Right ventricle myocardium superior (tissue), 1 donor: ENCODE measurements around the gene SMNDC1. TPM values are rescaled to one million over a fixed set of nuclear protein-coding genes. Genes with fewer than 3 reads are reported as not detected.
"Not testable (repeated sequence)": the region's sequence is repeated elsewhere in the genome, so short reads cannot be mapped to it uniquely, and the experiment has no call there.

ENCODE experiments used
- ATAC-seq: fragments of 200-7000 bp; cut with Tn5 transposase; one replicate; pipeline ENCODE4 v1.9.1; 2020; ENCODE audit warnings: mild to moderate bottlenecking; ENCODE audit not compliant: poor library complexity
- DNase-seq: peaks from one replicate; pipeline ENCODE4 v3.0.0-alpha.2; 2020
- intact Hi-C: fragments of 100-400 bp; cut with DNase I; formaldehyde crosslinking; loops from one replicate; pipeline ENCODE4 v1.11.2; 2022
- total RNA-seq: library from RNA; stranded (reverse); fragmentation: NEBNext Ultra II Directional; extraction: Animal tissue kit (Norgen Biotek cat#: 25700); gene quantifications from one replicate; pipeline ENCODE4 v1.2.1, GENCODE V29; 2021
- donor health status: DM: no; HTN: yes; CAD: no; lungs with severe emphysema.

The SMNDC1 gene
- total RNA-seq, 1 donor from 2014 or later = 25.0 TPM

- DNase-seq (no peak), ATAC-seq (no peak)
- intact Hi-C loops = no loop called here
Measured at GRCh38 chr10:110334061-110334656, 29.4 kb upstream of the SMNDC1 start.

GRCh38 chr10:110331226-110331795 is 26.6 kb upstream of the SMNDC1 start:
- intact Hi-C loops, ATAC-seq: not testable (repeated sequence)

GRCh38 chr10:110330675-110331074 is 26.0 kb upstream of the SMNDC1 start:
- intact Hi-C loops = no loop called here
- no peak for DNase-seq
- no peak for ATAC-seq

More at GRCh38 chr10:110331226-110331795, 26.6 kb upstream of the SMNDC1 start:
- not testable (repeated sequence) for DNase-seq

- DNase-seq (no peak), ATAC-seq (no peak)
- intact Hi-C loops = no loop called here
Measured at GRCh38 chr10:110327262-110327914, 22.7 kb upstream of the SMNDC1 start.

- no peak for ATAC-seq
- intact Hi-C loops = no loop called here
- no peak for DNase-seq
Measured at GRCh38 chr10:110326351-110327032, 21.8 kb upstream of the SMNDC1 start.

- DNase-seq (no peak), ATAC-seq (no peak)
- intact Hi-C loops = no loop called here
Measured at GRCh38 chr10:110324805-110325280, 20.1 kb upstream of the SMNDC1 start.

GRCh38 chr10:110324201-110324804 is 19.6 kb upstream of the SMNDC1 start:
- no peak for DNase-seq
- no peak for ATAC-seq
- intact Hi-C loops = no loop called here

- ATAC-seq = no peak
- DNase-seq = no peak
- intact Hi-C loops = no loop called here
Measured at GRCh38 chr10:110323503-110323902, 18.8 kb upstream of the SMNDC1 start.

GRCh38 chr10:110321869-110322620 is 17.3 kb upstream of the SMNDC1 start:
- intact Hi-C loops = no loop called here
- DNase-seq (no peak), ATAC-seq (no peak)

- intact Hi-C loops = no loop called here
- DNase-seq = no peak
- no peak for ATAC-seq
Measured at GRCh38 chr10:110317866-110318850, 13.4 kb upstream of the SMNDC1 start.

GRCh38 chr10:110313674-110314073 is 9.0 kb upstream of the SMNDC1 start:
- DNase-seq = no peak
- no peak for ATAC-seq
- intact Hi-C loops = loop anchor here (5.0 kb wide), 1 partner anchor 234 kb away; no protein-coding TSS in a partner anchor

GRCh38 chr10:110312206-110312605 is 7.5 kb upstream of the SMNDC1 start:
- ATAC-seq (no peak), DNase-seq (no peak)
- intact Hi-C loops = loop anchor here (5.0 kb wide), 1 partner anchor 235 kb away; no protein-coding TSS in a partner anchor

GRCh38 chr10:110311357-110311949 is 6.7 kb upstream of the SMNDC1 start:
- DNase-seq = no peak
- ATAC-seq = peak; percentile 81
- intact Hi-C loops = loop anchor here (5.0 kb wide), 1 partner anchor 236 kb away; no protein-coding TSS in a partner anchor

GRCh38 chr10:110310741-110311140 is 6.0 kb upstream of the SMNDC1 start:
- ATAC-seq = no peak
- DNase-seq = no peak
- intact Hi-C loops = loop anchor here (5.0 kb wide), 1 partner anchor 237 kb away; no protein-coding TSS in a partner anchor

GRCh38 chr10:110307805-110308204 is 3.1 kb upstream of the SMNDC1 start:
- DNase-seq (no peak), ATAC-seq (no peak)
- intact Hi-C loops = no loop called here

GRCh38 chr10:110306452-110306768 is 1.7 kb upstream of the SMNDC1 start:
- DNase-seq (no peak), ATAC-seq (no peak)
- intact Hi-C loops = no loop called here
